B cell (primary cell): ENCODE measurements around the gene MUC21. TPM values are rescaled to one million over a fixed set of nuclear protein-coding genes. Genes with fewer than 3 reads are reported as not detected.

ENCODE experiments used
- ATAC-seq: fragments of 200-7000 bp; cut with Tn5 transposase; one replicate; pipeline ENCODE4 v1.10.0; 2021; ENCODE audit warnings: low read depth, mild to moderate bottlenecking, moderate number of reproducible peaks, moderate library complexity
- CTCF ChIA-PET: fragments of 350-600 bp; sonication (Branson Sonifier 250); formaldehyde crosslinking; loops from one replicate; lab custom pipeline; 2021; ENCODE audit warnings: antibody characterized with exemption, inconsistent platforms; lab: Charles Lee
- POLR2A ChIA-PET: fragments of 350-600 bp; sonication (Branson Sonifier 250); formaldehyde crosslinking; loops from one replicate; lab custom pipeline; 2021; ENCODE audit warnings: antibody characterized with exemption; lab: Charles Lee
- DNase-seq: peaks from one replicate; pipeline ENCODE4 v3.0.0; 2013
- H2AFZ ChIP-seq: 2 replicates; pipeline ENCODE4 v1.6.1; 2012; ENCODE audit warnings: mild to moderate bottlenecking, low read depth, low read length; ENCODE audit not compliant: insufficient read depth, poor library complexity, severe bottlenecking
- H3K27ac ChIP-seq, 2 donors: 1 replicate in 1 of 2; 2 replicates in 1 of 2; pipeline ENCODE4 v1.5.1; 2012 to 2013; ENCODE audit warnings: low read length in 2 of 2, mild to moderate bottlenecking in 2 of 2, moderate library complexity in 1 of 2
- H3K27me3 ChIP-seq, 4 experiments: fragments of 200-600 bp in 1 of 4; sonication (generic) in 1 of 4; replicated peaks in 1 of 4; 1 replicate in 2 of 4; 2 replicates in 2 of 4; pipeline versions ENCODE4 v1.6.1 to v1.7.0; 2013 to 2016; ENCODE audit warnings: low read length in 3 of 4, mild to moderate bottlenecking in 2 of 4, mixed read lengths in 1 of 4, moderate library complexity in 1 of 4; ENCODE audit not compliant: insufficient read depth in 4 of 4, control insufficient read depth in 3 of 4; ENCODE audit errors: control extremely low read depth in 1 of 4
- H3K36me3 ChIP-seq, 2 experiments: replicated peaks in 1 of 2; 1 replicate in 1 of 2; 2 replicates in 1 of 2; pipeline versions ENCODE4 v1.6.1 to v1.7.1; 2013; ENCODE audit warnings: low read length in 1 of 2; ENCODE audit not compliant: insufficient read depth in 2 of 2, control insufficient read depth in 1 of 2; ENCODE audit errors: control extremely low read depth in 1 of 2, extremely low read depth in 1 of 2
- H3K4me1 ChIP-seq, 2 donors: fragments of 200-600 bp in 1 of 2; sonication (generic) in 1 of 2; 1 replicate in 1 of 2; 2 replicates in 1 of 2; pipeline versions ENCODE4 v1.5.1 to v1.6.1; 2013 to 2017; ENCODE audit warnings: low read length in 2 of 2; ENCODE audit not compliant: control insufficient read depth in 2 of 2, insufficient read depth in 2 of 2
- H3K4me2 ChIP-seq: replicated peaks from 2 replicates; pipeline ENCODE3; 2012; ENCODE audit warnings: mild to moderate bottlenecking, low read depth, low read length; ENCODE audit not compliant: poor library complexity, severe bottlenecking
- H3K4me3 ChIP-seq, 5 experiments: fragments of 200-600 bp in 1 of 5; sonication (generic) in 1 of 5; 1 replicate in 3 of 5; 2 replicates in 2 of 5; pipeline versions ENCODE4 v1.5.1 to v1.7.0; 2011 to 2016; ENCODE audit warnings: low read length in 4 of 5, mild to moderate bottlenecking in 4 of 5, low read depth in 2 of 5, control low read depth in 1 of 5, moderate library complexity in 1 of 5; ENCODE audit not compliant: insufficient read depth in 1 of 5; ENCODE audit errors: control extremely low read depth in 1 of 5, extremely low read depth in 1 of 5
- H3K79me2 ChIP-seq: fragments of 200-600 bp; sonication (generic); one replicate; pipeline ENCODE4 v1.6.0; 2016; ENCODE audit warnings: low read length; ENCODE audit not compliant: control insufficient read depth, insufficient read depth
- H3K9ac ChIP-seq: fragments of 200-600 bp; sonication (generic); 2 replicates; pipeline ENCODE4 v1.6.1; 2017; ENCODE audit warnings: mild to moderate bottlenecking, low read length, moderate library complexity
- H3K9me3 ChIP-seq, 3 donors: one replicate each; pipeline versions ENCODE4 v1.6.1 to v1.7.1; 2013; ENCODE audit warnings: low read length in 2 of 3; ENCODE audit not compliant: control insufficient read depth in 2 of 3, insufficient read depth in 1 of 3; ENCODE audit errors: control extremely low read depth in 1 of 3
- H4K20me1 ChIP-seq: 2 replicates; pipeline ENCODE4 v1.6.0; 2012; ENCODE audit warnings: mild to moderate bottlenecking, low read length; ENCODE audit not compliant: insufficient read depth, control insufficient read depth, poor library complexity, severe bottlenecking
- H3K27ac Mint-ChIP-seq: one replicate; pipeline ENCODE4 v1.8.0; 2021; ENCODE audit warnings: mixed read lengths
- H3K27me3 Mint-ChIP-seq: one replicate; pipeline ENCODE4 v1.8.0; 2021; ENCODE audit warnings: mixed read lengths
- H3K4me1 Mint-ChIP-seq: one replicate; pipeline ENCODE4 v1.8.0; 2021; ENCODE audit warnings: mixed read lengths
- H3K4me3 Mint-ChIP-seq: one replicate; pipeline ENCODE4 v1.8.0; 2021; ENCODE audit warnings: mixed read lengths
- H3K9me3 Mint-ChIP-seq: one replicate; pipeline ENCODE4 v1.8.0; 2022; ENCODE audit warnings: mixed read lengths; ENCODE audit not compliant: insufficient read depth
- EZH2 ChIP-seq: IDR thresholded peaks from 2 replicates; pipeline ENCODE4 v1.6.1; 2012; ENCODE audit warnings: borderline replicate concordance, low read depth, mild to moderate bottlenecking, moderate library complexity, low read length; ENCODE audit not compliant: insufficient read depth, poor library complexity, severe bottlenecking
- WGBS: methylation state at CpG from one replicate; pipeline ENCODE4 v1.1.5; 2013; ENCODE audit warnings: missing lambda C conversion rate; ENCODE audit not compliant: insufficient coverage; 5-methylcytosine and 5-hydroxymethylcytosine counted together
- intact Hi-C: fragments of 100-400 bp; cut with micrococcal nuclease; formaldehyde crosslinking; loops from one replicate; pipeline ENCODE4 v1.10.0; 2022
- polyA plus RNA-seq: library from polyadenylated mRNA; depleted of rRNA; stranded (reverse); fragments of >200 nt; gene quantifications from 2 replicates; pipeline ENCODE4 v1.2.3, GENCODE V29; 2012
- total RNA-seq, 2 donors: library from RNA; stranded (reverse); fragments of 120-200 nt in 1 of 2; gene quantifications; 1 replicate in 1 of 2; 2 replicates in 1 of 2; pipeline versions ENCODE4 v1.2.3 to v1.2.4, GENCODE V29; 2013 to 2022
- TF ChIP-seq, protein P1 (sequence below): fragments of 200-600 bp; IDR thresholded peaks from one replicate; pipeline ENCODE4 v1.8.0; 2022; ENCODE audit warnings: antibody characterized with exemption, mild to moderate bottlenecking

Gene MUC21
- total and polyA plus RNA-seq, 2 donors (not counting 1 experiment from before 2014, with no cell fraction given) = not detected

DNA sequence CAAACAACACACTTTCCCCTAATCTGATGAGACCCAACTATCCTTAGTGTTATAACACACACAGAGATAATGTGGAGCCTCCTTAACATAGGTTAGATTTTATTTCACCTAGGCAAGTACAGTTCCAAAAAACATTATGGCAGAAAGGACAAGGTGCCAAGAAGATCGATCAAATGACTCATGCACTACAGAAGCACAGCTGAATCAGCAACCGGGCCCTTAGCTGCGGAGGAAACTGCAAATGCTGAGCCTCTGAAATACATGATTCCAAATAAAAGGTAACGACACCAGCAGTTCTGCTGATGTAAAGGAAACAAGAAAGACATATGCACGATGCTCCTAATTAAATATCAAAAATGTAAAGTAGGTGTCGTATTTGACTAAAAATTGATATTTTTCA, 19.9 kb upstream of the MUC21 start:
- peaks cover 0 to 6% (median 0%) of the 10 kb centered on the region in 3 donors for H3K9me3 ChIP-seq
- WGBS = 86% methylated on average over 6 of the region's 6 CpGs
- peaks cover 46% of the 10 kb centered on the region for H3K27me3 Mint-ChIP-seq

DNA sequence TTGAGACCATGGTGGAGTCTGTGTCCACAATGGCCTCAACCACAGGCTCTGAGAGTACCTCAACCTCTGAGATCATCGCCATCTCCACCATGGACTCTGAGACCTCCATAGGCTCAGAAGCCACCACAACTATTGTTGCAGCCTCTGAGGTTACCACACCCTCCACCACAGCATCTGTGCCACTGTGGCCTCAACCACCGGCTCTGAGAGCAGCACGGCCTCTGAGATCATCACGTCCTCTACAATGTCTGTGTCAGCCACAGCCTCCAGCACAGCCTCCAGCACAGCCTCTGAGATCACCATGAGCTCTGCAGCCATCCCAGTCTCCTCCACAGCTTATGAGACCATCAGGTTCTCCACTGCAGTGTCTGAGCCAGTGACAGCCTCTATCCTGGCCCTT, 19.4 kb upstream of the MUC21 start:
- Histone ChIP-seq H3K36me3 (no peaks in the 10 kb centered on the region), H3K79me2 (no peaks in the 10 kb centered on the region), H3K9ac (no peak overlapping the region), H4K20me1 (no peaks in the 10 kb centered on the region), H3K4me3 (no peak overlapping the region), H2AFZ (no peak overlapping the region), H3K27me3 (peaks cover 0 to 20% (median 0%) of the 10 kb centered on the region in 4 experiments), H3K4me1 (no peaks in the 10 kb centered on the region), H3K9me3 (peaks cover 0 to 6% (median 0%) of the 10 kb centered on the region in 3 donors), H3K4me2 (no peak overlapping the region), H3K27ac (no peak overlapping the region)
- TF ChIP-seq EZH2 = no peak
- TF ChIP-seq, protein P1, sequence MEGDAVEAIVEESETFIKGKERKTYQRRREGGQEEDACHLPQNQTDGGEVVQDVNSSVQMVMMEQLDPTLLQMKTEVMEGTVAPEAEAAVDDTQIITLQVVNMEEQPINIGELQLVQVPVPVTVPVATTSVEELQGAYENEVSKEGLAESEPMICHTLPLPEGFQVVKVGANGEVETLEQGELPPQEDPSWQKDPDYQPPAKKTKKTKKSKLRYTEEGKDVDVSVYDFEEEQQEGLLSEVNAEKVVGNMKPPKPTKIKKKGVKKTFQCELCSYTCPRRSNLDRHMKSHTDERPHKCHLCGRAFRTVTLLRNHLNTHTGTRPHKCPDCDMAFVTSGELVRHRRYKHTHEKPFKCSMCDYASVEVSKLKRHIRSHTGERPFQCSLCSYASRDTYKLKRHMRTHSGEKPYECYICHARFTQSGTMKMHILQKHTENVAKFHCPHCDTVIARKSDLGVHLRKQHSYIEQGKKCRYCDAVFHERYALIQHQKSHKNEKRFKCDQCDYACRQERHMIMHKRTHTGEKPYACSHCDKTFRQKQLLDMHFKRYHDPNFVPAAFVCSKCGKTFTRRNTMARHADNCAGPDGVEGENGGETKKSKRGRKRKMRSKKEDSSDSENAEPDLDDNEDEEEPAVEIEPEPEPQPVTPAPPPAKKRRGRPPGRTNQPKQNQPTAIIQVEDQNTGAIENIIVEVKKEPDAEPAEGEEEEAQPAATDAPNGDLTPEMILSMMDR = no peak
- WGBS = 65% methylated on average over 4 of the region's 4 CpGs
- H3K27me3 Mint-ChIP-seq = peaks cover 44% of the 10 kb centered on the region
- CTCF ChIA-PET = no interaction called here
- no peak for ATAC-seq
- peaks cover under 1% of the 10 kb centered on the region for H3K4me1 Mint-ChIP-seq
- intact Hi-C loops = no loop called here
- H3K27ac Mint-ChIP-seq = no peak overlapping the region
- DNase-seq = no peak
- H3K9me3 Mint-ChIP-seq = no peaks in the 10 kb centered on the region
- POLR2A ChIA-PET = no interaction called here
- H3K4me3 Mint-ChIP-seq = no peak overlapping the region

More for the DNA sequence above, 19.9 kb upstream of the MUC21 start:
- Histone ChIP-seq H3K9ac (no peak overlapping the region), H4K20me1 (no peaks in the 10 kb centered on the region), H3K36me3 (no peaks in the 10 kb centered on the region), H3K4me2 (no peak overlapping the region), H3K79me2 (no peaks in the 10 kb centered on the region), H3K4me1 (no peaks in the 10 kb centered on the region), H2AFZ (no peak overlapping the region), H3K4me3 (no peak overlapping the region), H3K27me3 (peaks cover 0 to 20% (median 0%) of the 10 kb centered on the region in 4 experiments), H3K27ac (no peak overlapping the region)
- TF ChIP-seq, protein P1 = no peak
- no peak for TF ChIP-seq EZH2
- intact Hi-C loops = no loop called here
- H3K4me1 Mint-ChIP-seq = no peaks in the 10 kb centered on the region
- ATAC-seq = no peak
- ChIA-PET CTCF (no interaction called here), POLR2A (interaction anchor here (0.7 kb wide), 1 partner anchor 77 kb away, joined by 4 read pairs; no protein-coding TSS in a partner anchor)
- no peak for DNase-seq
- H3K9me3 Mint-ChIP-seq = no peaks in the 10 kb centered on the region
- H3K4me3 Mint-ChIP-seq = no peak overlapping the region
- H3K27ac Mint-ChIP-seq = no peak overlapping the region
